ENCODE results near the gene SEC24C.
"Not testable (repeated sequence)": the region's sequence is repeated elsewhere in the genome, so short reads cannot be mapped to it uniquely, and the experiment has no call there.

The SEC24C gene

GRCh38 chr10:73789659-73790055 lies 45.5 kb downstream of the SEC24C start:
- no peak for TF ChIP-seq CTCF (conservative IDR thresholded peaks at IDR 0.05; ENCODE audit: low read depth)
- 0 out of 2 replicates have a peak overlapping the region, but pooled peaks have one; percentile 0 for H3K27ac ChIP-seq
- ChIA-PET POLR2A (ENCODE audit: low non-redundant PET) (no interaction called here), CTCF (no interaction called here)
- DNase-seq (ENCODE audit: low spot score), result no peak

- no peak for TF ChIP-seq CTCF (conservative IDR thresholded peaks at IDR 0.05; ENCODE audit: low read depth)
- ChIA-PET CTCF (no interaction called here), POLR2A (ENCODE audit: low non-redundant PET) (no interaction called here)
- no peak overlapping the region for H3K27ac ChIP-seq
- DNase-seq (ENCODE audit: low spot score), result no peak
Observed at GRCh38 chr10:73790886-73791625, 46.9 kb downstream of the SEC24C start.

GRCh38 chr10:73791871-73792400 lies 47.8 kb downstream of the SEC24C start:
- ChIA-PET CTCF (no interaction called here), POLR2A (ENCODE audit: low non-redundant PET) (no interaction called here)
- no peak overlapping the region for H3K27ac ChIP-seq
- TF ChIP-seq CTCF (conservative IDR thresholded peaks at IDR 0.05; ENCODE audit: low read depth), result no peak
- DNase-seq (ENCODE audit: low spot score), result no peak

- TF ChIP-seq CTCF (conservative IDR thresholded peaks at IDR 0.05; ENCODE audit: low read depth), result no peak
- no peak for DNase-seq (ENCODE audit: low spot score)
- H3K27ac ChIP-seq, result peak overlapping the region; percentile 22; the same call in 1 of the 2 replicates
- ChIA-PET CTCF (no interaction called here), POLR2A (ENCODE audit: low non-redundant PET) (no interaction called here)
Observed at GRCh38 chr10:73793456-73793855, 49.3 kb downstream of the SEC24C start.

- peak overlapping the region; percentile 18 for H3K27ac ChIP-seq
- CTCF ChIA-PET; DNase-seq (ENCODE audit: low spot score); POLR2A ChIA-PET (ENCODE audit: low non-redundant PET): not testable (repeated sequence)
Observed at GRCh38 chr10:73795491-73795890, 51.3 kb downstream of the SEC24C start.

- peak overlapping the region; percentile 18 for H3K27ac ChIP-seq
- POLR2A ChIA-PET (ENCODE audit: low non-redundant PET); DNase-seq (ENCODE audit: low spot score): not testable (repeated sequence)
- CTCF ChIA-PET, result interaction anchor here (0.6 kb wide), 1 partner anchor 144 kb away, joined by 3 read pairs; no protein-coding TSS in a partner anchor
Observed at GRCh38 chr10:73796035-73796434, 51.9 kb downstream of the SEC24C start.

GRCh38 chr10:73796766-73797165 lies 52.6 kb downstream of the SEC24C start:
- POLR2A ChIA-PET (ENCODE audit: low non-redundant PET), result no interaction called here
- CTCF ChIA-PET, result interaction anchor here (0.6 kb wide), 1 partner anchor 143 kb away, joined by 3 read pairs; no protein-coding TSS in a partner anchor
- no peak for DNase-seq (ENCODE audit: low spot score)
- no peak for TF ChIP-seq CTCF (conservative IDR thresholded peaks at IDR 0.05; ENCODE audit: low read depth)
- no peak overlapping the region for H3K27ac ChIP-seq

Data from RWPE1 (cell line).